ENCODE data around the gene ADRA2C.

ADRA2C gene

DNA sequence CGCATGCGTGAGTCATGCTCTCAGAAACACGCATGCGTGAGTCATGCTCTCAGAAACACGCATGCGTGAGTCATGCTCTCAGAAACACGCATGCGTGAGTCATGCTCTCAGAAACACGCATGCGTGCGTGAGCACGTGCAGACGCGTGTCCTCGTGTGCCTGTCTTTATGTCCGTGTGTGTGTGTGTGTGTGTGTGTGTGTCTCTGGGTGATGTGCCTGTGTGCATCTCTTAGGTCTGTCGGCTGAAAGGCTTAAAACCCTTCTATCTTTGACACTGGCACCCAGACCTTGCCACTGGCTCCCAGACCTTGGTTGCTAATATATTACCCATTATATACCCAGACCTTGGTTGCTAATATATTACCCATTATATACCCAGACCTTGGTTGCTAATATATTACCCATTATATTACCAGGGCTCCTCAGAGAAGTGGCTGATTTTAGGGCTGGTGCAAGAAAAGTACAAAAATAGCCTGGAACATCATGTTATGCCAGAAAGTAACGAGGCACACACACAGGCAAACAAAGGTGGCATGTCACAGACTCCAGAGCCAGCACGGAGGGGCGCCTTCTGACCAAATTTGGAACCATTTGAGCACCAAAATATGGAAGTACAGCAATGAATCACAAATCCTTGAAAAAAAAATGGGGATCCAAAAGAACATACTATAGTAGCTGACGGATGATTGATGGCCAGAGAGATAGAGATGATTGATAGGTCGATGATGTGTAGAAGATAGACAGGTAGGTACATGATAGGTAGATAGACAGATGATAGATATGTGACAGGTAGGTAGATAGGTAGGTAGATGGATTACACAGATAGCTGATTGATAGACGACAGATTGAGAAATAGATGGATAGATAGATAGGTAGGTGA lies 19.2 kb upstream of the ADRA2C start:
- no peak for TF ChIP-seq CTCF (IDR thresholded peaks at IDR 0.05; ENCODE audit: low read depth, low read length, missing control alignments)
- H3K4me3 ChIP-seq (replicated peaks; ENCODE audit: low read depth, low read length): no peak overlapping the region
- DNase-seq (ENCODE audit: extremely low read depth, low read depth): no peak

GRCh38 chr4:3747581-3747904 lies 18.6 kb upstream of the ADRA2C start:
- DNase-seq (ENCODE audit: extremely low read depth, low read depth): no peak
- H3K4me3 ChIP-seq (replicated peaks; ENCODE audit: low read depth, low read length): no peak overlapping the region
- TF ChIP-seq CTCF (IDR thresholded peaks at IDR 0.05; ENCODE audit: low read depth, low read length, missing control alignments): peak; percentile 28

DNA sequence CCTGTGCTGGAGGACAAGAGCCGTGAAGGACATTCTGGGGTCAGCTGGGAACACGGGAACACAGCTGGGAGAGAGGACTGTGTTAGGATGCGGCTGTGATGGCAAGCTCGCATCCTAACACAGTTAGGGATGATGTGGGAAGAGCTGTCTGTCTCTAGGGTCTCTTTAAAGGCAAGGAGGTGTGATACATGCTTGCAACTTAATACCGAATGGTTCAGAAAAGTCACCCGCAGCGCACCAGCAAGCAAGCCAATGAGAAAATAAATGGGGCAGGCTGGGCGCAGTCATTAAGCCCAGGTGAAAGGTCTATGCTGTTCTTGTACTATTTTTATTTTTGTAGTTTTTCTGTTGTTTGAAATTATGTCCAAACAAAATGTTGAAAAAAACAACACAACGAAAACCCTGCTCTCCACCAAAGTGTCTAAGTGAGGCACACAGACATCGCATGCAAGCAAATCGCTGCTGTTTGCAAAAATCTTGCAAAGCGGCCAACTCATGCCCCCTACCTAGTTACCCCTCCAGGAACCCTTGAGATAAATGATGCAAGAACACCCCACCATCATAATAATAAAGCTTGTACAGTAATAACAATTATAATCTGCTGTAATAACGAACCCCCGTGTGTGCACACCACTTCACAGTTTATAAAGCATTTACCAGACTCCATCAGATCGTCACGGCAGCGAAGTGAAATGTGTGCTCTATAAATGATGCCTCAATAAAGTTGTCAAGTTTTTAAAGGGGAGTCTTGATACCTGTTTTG lies 17.9 kb upstream of the ADRA2C start:
- no peak for TF ChIP-seq CTCF (IDR thresholded peaks at IDR 0.05; ENCODE audit: low read depth, low read length, missing control alignments)
- no peak for DNase-seq (ENCODE audit: extremely low read depth, low read depth)

DNA sequence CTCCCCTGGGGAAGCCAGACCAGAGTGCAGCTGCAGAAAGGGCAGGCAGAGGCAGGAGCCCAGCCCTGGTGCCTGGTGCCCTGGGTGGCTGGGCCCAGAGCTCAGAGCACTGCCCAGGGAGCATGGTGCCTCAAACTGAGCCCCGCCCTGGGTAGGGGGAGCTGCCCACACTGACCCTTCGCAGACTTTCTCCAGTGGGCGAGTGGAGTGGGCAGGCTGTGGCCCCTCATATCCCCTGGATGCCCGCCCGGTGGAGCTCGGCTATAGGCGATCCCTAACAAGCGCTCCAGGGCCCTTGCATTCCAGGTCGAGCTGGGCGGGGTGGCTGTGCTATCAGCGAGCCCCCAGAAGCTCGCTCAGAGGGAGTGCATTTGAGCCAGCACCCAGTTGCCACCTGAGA lies 17.1 kb upstream of the ADRA2C start:
- no peak for DNase-seq (ENCODE audit: extremely low read depth, low read depth)
- H3K4me3 ChIP-seq (replicated peaks; ENCODE audit: low read depth, low read length): no peak overlapping the region
- no peak for TF ChIP-seq CTCF (IDR thresholded peaks at IDR 0.05; ENCODE audit: low read depth, low read length, missing control alignments)

More for the DNA sequence above, 17.9 kb upstream of the ADRA2C start:
- H3K4me3 ChIP-seq (replicated peaks; ENCODE audit: low read depth, low read length): no peak overlapping the region

DNA sequence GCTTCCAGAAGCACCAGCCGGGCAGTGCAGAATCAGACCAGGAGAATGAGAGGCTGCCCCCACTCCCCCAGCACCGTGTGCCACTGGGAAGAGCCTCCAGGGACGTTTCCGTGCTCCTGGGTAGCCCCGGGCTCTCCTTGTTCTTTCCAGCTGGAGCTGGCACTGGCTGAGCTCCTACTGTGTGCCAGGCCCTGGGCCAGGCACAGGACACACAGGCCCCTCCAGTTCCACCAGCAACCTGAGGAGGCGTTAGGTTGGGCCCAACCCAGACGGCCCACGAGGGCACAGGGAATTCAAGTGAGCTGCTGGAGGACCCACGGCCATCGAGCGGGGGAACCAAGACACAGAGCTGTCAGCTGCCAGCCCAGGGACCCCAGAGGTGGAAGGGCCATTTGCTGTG lies 15.9 kb upstream of the ADRA2C start:
- no peak for TF ChIP-seq CTCF (IDR thresholded peaks at IDR 0.05; ENCODE audit: low read depth, low read length, missing control alignments)
- DNase-seq (ENCODE audit: extremely low read depth, low read depth): no peak
- no peak overlapping the region for H3K4me3 ChIP-seq (replicated peaks; ENCODE audit: low read depth, low read length)

- no peak for TF ChIP-seq CTCF (IDR thresholded peaks at IDR 0.05; ENCODE audit: low read depth, low read length, missing control alignments)
- H3K4me3 ChIP-seq (replicated peaks; ENCODE audit: low read depth, low read length): no peak overlapping the region
- no peak for DNase-seq (ENCODE audit: extremely low read depth, low read depth)
Measured at GRCh38 chr4:3752022-3752421, 14.2 kb upstream of the ADRA2C start.
